ENCODE data around the gene SAMD11.

SAMD11 gene

GRCh38 chr1:916173-917075 lies 7.3 kb upstream of the SAMD11 start:
- no peak for DNase-seq (ENCODE audit: low read depth in 2 of 3, low spot score in 1 of 3)

DNA sequence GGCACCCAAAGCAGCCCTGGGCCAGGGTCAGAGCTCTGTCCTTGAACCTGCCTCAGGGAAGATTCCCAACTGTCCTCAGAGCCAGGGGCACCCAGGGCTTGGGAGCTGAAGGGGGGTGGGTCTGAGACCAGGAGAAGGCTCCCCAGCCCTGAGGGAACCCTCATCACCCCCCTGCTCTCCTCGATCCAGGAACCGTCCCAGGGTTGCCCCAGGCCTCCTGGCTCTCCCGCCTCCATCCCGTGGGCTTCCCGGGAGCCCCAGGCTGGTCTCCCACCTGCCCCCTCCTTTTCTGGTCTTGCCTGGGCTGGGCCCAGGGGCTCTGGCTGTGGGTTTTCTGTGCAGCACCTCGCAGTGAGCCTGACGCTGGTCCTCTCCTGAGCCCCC lies 6.7 kb upstream of the SAMD11 start:
- DNase-seq (ENCODE audit: low read depth in 2 of 3, low spot score in 1 of 3): no peak

DNA sequence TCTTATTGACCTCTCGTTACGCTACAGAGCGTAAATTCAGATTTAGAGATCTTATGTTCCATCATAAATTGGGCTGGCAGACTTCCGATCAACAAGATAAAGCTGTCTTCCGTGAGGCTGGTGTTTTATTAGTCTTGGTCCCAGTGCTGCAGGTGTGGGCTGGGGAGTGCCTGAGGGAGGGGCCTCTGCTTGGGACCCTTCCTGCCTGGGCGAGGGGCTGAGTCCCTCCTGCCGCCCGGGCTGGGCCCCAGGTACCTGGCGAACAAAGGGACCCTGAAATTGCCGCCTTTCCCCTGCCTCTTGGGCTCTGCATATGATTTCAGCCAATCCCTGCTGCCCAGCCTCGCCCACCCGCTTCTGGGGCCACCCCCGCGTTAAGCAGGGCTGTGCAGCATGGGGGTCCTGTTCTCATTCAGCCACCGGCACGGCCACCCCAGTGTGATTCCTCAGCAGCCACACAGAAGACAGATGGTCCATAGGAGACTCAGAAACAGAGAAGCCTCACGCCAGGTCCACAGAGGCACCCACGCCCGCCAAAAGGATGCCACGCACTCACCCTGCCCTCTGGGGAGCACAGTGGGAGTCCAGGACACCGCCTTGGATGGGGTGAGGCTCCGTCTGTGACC lies 6.1 kb upstream of the SAMD11 start:
- no peak for DNase-seq (ENCODE audit: low read depth in 2 of 3, low spot score in 1 of 3)

DNA sequence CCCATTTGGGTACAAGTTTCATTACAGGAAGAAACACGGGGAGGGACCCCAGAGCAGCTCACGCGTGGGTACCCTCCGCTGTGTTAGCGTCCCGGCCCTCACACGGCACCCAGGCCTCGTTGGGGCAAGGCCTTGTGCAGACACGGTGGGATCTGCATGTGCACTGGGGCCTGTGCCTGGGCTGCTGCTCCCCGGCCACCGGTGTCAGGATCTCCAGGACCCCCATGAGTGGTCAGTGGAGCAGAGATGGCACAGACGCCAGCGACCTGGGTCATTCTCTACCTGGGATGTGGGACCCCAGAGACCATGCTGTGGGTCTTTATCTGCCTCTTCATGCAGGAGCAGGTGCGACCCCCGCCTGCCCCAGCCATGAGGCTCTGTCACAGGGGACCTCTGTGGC lies 5.4 kb upstream of the SAMD11 start:
- DNase-seq (ENCODE audit: low read depth in 2 of 3, low spot score in 1 of 3): no peak

GRCh38 chr1:918843-919242 lies 4.9 kb upstream of the SAMD11 start:
- no peak for DNase-seq (ENCODE audit: low read depth in 2 of 3, low spot score in 1 of 3)

DNA sequence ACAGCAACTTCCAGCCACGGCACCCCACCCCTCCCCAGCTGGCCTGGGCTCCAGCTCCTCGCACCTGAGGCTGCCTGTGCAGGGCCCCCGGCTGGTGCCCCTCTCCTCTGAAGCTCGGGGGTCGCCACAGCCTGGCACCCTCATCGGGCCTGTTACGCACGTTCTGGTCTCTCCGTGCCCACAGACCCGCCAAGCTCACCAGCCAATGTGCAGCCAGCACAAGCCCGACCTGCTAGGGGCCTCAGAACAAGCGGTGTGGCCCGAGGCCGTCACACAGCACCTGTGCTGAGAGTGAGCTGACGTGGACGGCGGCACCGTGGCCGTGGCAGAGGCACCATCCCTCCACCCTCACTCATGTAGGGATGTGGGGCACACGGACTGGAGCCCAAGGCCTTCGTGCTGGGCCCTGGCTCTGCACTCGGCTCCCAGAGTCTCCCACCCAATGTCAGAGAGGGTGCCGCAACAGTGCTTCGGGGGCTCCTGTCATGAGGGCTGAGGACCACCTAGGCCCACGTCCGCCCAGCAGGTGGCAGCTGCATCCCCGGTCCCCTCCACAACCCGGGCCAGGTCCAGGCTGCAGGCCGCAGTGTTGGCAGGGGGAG lies 4.4 kb upstream of the SAMD11 start:
- no peak for DNase-seq (ENCODE audit: low read depth in 2 of 3, low spot score in 1 of 3)

- DNase-seq (ENCODE audit: low read depth in 2 of 3, low spot score in 1 of 3): no peak
Observed at GRCh38 chr1:920010-920409, 3.7 kb upstream of the SAMD11 start.

GRCh38 chr1:920521-920920 lies 3.2 kb upstream of the SAMD11 start:
- no peak for DNase-seq (ENCODE audit: low read depth in 2 of 3, low spot score in 1 of 3)

GRCh38 chr1:921011-921837 lies 2.5 kb upstream of the SAMD11 start:
- no peak for DNase-seq (ENCODE audit: low read depth in 2 of 3, low spot score in 1 of 3)

- DNase-seq (ENCODE audit: low read depth in 2 of 3, low spot score in 1 of 3): no peak
Observed at GRCh38 chr1:923991-924655, 400 bp downstream of the SAMD11 start.

- no peak for DNase-seq (ENCODE audit: low read depth in 2 of 3, low spot score in 1 of 3)
Observed at GRCh38 chr1:924656-925560, 1.2 kb downstream of the SAMD11 start.

DNA sequence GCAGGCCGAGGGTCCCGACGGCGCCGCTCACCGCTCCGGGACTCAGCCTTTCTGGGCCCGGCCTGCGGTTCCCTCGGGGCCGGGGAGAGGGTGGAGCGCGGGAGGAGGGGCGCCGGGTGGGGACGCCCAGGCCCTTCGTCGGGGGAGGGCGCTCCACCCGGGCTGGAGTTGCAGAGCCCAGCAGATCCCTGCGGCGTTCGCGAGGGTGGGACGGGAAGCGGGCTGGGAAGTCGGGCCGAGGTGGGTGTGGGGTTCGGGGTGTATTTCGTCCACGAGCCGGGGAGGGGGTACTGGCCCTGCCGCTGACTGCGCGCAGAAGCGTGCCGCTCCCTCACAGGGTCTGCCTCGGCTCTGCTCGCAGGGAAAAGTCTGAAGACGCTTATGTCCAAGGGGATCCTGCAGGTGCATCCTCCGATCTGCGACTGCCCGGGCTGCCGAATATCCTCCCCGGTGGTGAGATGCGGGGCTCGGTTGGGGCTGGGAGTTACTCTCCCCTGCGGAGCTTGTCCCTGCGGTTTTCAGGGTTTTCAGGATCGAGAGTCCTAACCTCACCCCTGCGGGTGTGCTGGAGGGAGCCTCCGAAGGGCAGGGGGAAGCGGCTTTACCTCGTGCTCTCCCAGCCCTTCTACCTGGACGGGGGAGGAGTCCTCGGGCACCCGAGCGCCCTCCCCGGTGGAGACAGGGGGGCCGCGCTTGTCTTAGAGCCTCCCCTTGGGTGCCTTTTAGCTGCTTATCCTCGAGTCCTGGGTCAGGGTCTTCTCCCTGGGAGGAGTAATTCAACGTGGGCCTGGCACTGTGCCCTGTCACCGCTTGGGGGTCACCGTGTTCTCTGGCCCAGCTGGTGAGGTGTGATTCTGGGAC lies 2.1 kb downstream of the SAMD11 start:
- no peak for DNase-seq (ENCODE audit: low read depth in 2 of 3, low spot score in 1 of 3)

GRCh38 chr1:927234-927633 lies 3.5 kb downstream of the SAMD11 start:
- DNase-seq (ENCODE audit: low read depth in 2 of 3, low spot score in 1 of 3): no peak

- no peak for DNase-seq (ENCODE audit: low read depth in 2 of 3, low spot score in 1 of 3)
Observed at GRCh38 chr1:927748-928147, 4.0 kb downstream of the SAMD11 start.

DNA sequence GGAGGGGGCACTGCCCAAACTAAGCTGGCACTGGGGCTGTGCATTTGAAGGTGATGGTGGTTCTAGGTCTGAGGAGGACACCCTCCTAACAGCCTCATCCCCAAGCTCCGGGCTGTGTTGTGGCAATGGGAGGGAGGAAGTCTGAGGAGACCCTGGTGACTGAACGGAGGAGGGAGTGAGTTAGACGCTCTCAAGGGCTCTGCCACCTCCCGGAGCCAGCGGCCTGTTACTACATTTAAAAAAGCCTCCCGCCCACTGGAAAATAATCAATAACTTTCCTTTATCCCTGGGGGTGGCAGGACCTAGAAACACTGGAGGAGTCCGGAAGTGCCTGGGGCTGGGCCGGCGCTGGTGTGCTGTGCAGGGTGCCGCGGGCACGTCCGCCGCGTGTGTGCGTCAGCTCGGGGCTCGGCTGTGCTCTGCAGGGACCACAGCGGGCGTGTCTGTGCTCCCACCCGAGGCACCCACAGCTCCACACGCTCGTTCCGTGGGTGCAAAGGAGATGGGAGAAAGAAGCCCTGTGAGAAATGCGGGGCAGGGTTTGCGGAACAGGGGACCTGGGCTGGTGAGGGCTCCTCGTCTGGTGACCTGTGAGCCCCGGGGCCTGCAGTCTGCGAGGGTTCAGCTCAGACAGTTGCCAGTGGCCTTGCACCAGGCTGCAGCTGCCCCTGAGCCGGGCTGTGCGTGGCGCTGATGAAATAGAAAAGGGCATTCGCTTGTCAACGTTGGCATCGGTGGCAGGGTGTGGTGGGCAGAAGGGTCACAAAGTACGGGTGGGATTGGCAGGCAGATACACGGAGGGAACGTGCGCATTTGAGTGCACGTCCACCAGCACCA lies 5.3 kb downstream of the SAMD11 start:
- DNase-seq (ENCODE audit: low read depth in 2 of 3, low spot score in 1 of 3): no peak

- no peak for DNase-seq (ENCODE audit: low read depth in 2 of 3, low spot score in 1 of 3)
Observed at GRCh38 chr1:929712-930632, 6.2 kb downstream of the SAMD11 start.

- no peak for DNase-seq (ENCODE audit: low read depth in 2 of 3, low spot score in 1 of 3)
Observed at GRCh38 chr1:930633-931138, 7.0 kb downstream of the SAMD11 start.
